ENCODE data around the gene PRPF6.
"Not testable (repeated sequence)": the region's sequence is repeated elsewhere in the genome, so short reads cannot be mapped to it uniquely, and the experiment has no call there.

Gene PRPF6

DNA sequence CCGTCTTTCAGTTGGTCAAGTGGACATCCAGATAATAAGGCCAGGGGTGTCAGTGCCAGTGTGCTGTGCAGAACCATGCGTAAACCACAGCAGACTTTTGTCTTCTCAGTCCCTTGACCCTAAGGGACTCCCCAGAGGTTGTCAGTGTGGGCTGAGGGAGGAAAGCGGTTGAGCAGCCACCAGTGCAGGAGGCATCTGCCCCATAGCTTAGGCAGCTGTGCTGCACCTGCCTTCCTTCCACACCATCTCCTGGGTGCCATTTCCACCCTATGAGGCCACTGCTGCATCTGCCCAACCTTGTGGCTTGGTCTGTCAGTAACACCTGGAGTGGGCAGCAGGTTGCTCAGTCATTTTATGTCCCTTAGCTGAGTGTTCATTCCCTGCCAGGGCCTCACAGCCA is 26.0 kb downstream of the PRPF6 start:
- DNase-seq (ENCODE audit: low read depth): no peak
- TF ChIP-seq, protein P1, sequence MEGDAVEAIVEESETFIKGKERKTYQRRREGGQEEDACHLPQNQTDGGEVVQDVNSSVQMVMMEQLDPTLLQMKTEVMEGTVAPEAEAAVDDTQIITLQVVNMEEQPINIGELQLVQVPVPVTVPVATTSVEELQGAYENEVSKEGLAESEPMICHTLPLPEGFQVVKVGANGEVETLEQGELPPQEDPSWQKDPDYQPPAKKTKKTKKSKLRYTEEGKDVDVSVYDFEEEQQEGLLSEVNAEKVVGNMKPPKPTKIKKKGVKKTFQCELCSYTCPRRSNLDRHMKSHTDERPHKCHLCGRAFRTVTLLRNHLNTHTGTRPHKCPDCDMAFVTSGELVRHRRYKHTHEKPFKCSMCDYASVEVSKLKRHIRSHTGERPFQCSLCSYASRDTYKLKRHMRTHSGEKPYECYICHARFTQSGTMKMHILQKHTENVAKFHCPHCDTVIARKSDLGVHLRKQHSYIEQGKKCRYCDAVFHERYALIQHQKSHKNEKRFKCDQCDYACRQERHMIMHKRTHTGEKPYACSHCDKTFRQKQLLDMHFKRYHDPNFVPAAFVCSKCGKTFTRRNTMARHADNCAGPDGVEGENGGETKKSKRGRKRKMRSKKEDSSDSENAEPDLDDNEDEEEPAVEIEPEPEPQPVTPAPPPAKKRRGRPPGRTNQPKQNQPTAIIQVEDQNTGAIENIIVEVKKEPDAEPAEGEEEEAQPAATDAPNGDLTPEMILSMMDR (conservative IDR thresholded peaks at IDR 0.05; ENCODE audit: control insufficient read depth, insufficient read depth, low read depth, low read length): no peak
- H3K4me3 ChIP-seq (ENCODE audit: control insufficient read depth, low read depth, low read length): no peak overlapping the region

DNA sequence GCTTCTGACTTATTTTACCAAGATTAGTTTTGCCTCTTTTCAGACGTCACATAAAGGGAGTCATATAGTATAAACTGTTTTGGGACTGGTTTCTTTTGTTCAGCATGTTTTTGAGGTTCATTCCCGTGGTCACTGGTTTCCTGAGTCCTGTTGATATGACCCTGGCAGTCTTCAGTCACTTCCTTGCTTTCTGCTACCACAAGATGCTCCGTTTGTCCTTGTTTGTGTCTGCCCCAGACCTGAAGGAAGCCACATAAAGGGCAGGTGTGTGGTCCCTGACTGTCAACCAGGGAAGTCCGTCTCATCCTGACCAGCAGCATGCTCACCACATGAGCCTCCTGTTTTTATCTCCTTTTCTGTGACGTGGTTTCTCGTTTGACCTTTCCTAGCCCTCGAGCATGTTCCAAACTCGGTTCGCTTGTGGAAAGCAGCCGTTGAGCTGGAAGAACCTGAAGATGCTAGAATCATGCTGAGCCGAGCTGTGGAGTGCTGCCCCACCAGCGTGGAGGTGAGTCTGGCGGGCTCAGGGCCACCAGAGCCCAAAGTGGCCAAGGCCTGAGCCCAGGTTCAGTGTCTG is 29.0 kb downstream of the PRPF6 start:
- no peak overlapping the region for H3K4me3 ChIP-seq (ENCODE audit: control insufficient read depth, low read depth, low read length)
- TF ChIP-seq, protein P1 (conservative IDR thresholded peaks at IDR 0.05; ENCODE audit: control insufficient read depth, insufficient read depth, low read depth, low read length): no peak
- no peak for DNase-seq (ENCODE audit: low read depth)

DNA sequence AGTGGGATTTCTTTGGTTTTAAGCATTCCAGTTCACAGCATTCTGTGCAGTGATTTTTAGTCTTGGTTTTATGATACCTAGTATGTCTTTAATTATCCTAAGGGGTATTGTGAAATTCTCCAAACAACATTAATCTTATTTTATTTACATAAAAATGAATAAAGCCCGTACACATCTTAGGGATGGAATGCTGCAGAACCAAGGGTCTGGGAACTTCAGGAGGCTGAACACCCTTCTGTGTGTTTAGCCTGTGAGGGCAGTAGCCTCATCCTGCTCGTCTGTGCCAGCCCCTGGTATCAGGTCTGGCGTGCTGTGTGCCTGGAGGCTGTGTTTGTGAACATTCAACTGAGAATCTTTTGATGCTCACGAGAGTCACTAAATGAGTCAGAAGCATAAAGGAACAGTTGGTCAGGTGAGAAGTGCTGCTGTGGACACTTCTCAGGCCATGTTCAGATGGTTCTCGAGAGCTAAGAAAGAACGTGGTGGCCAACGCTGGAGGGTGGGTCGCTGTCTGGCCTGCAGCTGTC is 29.8 kb downstream of the PRPF6 start:
- no peak overlapping the region for H3K4me3 ChIP-seq (ENCODE audit: control insufficient read depth, low read depth, low read length)
- DNase-seq (ENCODE audit: low read depth): peak; percentile 73
- TF ChIP-seq, protein P1 (conservative IDR thresholded peaks at IDR 0.05; ENCODE audit: control insufficient read depth, insufficient read depth, low read depth, low read length): no peak

DNA sequence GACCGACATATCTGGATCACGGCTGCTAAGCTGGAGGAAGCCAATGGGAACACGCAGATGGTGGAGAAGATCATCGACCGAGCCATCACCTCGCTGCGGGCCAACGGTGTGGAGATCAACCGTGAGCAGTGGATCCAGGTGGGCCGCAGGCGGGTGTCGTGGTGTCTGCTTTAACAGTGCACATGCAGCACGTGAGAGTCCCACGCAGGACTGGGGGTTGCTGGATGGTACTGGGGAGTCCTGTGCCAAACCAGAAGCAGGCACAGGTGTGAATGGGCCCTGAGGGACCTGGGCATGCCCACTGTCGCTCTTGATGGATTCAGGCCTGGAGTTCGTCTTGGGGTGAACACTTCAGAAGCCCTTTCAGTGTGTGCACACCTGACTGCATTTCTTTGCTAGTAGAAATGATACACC is 30.4 kb downstream of the PRPF6 start:
- H3K4me3 ChIP-seq (ENCODE audit: control insufficient read depth, low read depth, low read length): no peak overlapping the region
- TF ChIP-seq, protein P1 (conservative IDR thresholded peaks at IDR 0.05; ENCODE audit: control insufficient read depth, insufficient read depth, low read depth, low read length): no peak
- no peak for DNase-seq (ENCODE audit: low read depth)

DNA sequence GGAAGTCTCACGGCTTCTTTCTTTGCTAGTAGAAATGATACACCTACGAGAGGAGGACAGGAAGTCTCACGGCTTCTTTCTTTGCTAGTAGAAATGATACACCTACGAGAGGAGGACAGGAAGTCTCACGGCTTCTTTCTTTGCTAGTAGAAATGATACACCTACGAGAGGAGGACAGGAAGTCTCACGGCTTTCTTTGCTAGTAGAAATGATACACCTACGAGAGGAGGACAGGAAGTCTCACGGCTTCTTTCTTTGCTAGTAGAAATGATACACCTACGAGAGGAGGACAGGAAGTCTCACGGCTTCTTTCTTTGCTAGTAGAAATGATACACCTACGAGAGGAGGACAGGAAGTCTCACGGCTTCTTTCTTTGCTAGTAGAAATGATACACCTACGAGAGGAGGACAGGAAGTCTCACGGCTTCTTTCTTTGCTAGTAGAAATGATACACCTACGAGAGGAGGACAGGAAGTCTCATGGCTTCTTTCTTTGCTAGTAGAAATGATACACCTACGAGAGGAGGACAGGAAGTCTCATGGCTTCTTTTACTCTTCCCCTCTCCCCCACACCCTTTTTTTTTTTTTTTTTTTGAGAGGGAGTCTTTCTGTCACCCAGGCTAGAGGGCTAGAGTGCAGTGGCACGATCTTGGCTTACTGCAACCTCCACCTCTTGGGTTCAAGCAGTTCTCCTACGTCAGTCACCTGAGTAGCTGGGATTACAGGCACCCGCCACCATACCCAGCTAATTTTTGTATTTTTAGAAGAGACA is 31.6 kb downstream of the PRPF6 start:
- H3K4me3 ChIP-seq (ENCODE audit: control insufficient read depth, low read depth, low read length); DNase-seq (ENCODE audit: low read depth): not testable (repeated sequence)

DNA sequence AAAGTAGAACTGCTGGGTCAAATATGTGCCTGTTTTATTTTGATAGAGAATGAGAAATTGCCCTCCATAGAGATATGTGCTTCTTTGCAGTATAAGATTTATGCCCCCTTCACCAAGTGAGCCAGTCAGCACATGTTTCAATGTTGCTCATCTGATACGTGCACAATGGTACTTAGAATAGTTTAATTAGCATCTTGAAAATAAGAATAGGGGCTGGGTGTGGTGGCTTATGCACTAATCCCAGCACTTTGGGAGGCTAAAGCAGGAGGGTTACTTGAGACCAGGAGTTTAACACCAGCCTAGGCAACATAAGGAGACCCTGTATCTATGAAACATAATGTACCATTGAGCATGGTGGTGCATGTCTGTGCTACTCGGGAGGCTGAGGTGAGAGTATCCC is 34.7 kb downstream of the PRPF6 start:
- TF ChIP-seq, protein P1 (conservative IDR thresholded peaks at IDR 0.05; ENCODE audit: control insufficient read depth, insufficient read depth, low read depth, low read length): no peak
- H3K4me3 ChIP-seq (ENCODE audit: control insufficient read depth, low read depth, low read length): no peak overlapping the region
- DNase-seq (ENCODE audit: low read depth): no peak

All from fibroblast of mammary gland (primary cell).